Hepatocyte (in vitro differentiated cells): ENCODE results near the gene RFNG.

Experiments
- EZH2 ChIP-seq: fragments of 200-600 bp; sonication (generic); IDR thresholded peaks from 2 replicates; pipeline ENCODE4 v1.6.1; 2016; ENCODE audit warnings: antibody characterized with exemption, mild to moderate bottlenecking, borderline replicate concordance
- EZH2phosphoT487 ChIP-seq: fragments of 200-600 bp; sonication (generic); IDR thresholded peaks from one replicate; pipeline ENCODE4 v1.6.1; 2018; ENCODE audit warnings: antibody characterized with exemption, mild to moderate bottlenecking, low read depth, moderate library complexity; ENCODE audit not compliant: unreplicated experiment, severe bottlenecking
- TF ChIP-seq, protein P1 (sequence below): fragments of 200-600 bp; sonication (generic); IDR thresholded peaks from 2 replicates; pipeline ENCODE4 v1.5.1; 2016; ENCODE audit warnings: antibody characterized with exemption, mild to moderate bottlenecking; ENCODE audit not compliant: poor library complexity

DNA sequence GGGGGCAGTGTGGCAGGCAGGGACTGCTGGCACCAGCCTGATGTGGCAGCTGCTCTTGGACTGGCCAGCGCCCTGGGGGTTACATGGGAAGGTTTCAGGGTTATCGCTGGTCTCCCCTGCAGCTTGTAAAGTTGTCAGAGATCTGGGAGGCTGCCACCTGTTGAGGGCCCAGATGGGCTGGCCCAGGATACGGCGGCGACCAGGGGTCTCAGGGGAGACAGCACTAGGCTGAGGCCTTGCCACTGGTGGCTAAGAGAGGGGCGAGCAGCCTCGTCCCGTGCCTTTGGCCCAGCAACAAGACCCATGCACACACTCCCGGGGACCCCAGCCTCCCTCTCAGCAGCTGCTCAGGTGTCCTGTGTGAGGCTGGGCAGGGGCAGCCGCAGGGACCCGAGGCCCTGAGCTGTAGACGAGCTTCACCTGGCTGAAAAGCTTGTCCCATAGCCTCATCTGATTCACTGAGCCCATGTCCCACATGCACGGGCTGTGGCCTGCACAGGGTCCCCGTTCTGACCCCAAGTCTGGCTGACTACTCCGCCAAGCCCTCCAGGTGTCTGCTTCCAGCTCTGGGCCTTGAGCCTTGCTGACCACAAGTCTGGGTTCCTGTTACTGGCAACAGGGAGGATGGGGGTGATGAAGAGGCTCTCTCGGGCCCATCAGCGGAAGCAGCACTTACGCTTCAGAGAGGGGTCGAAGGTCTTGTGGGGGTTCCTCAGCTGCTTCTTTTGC lies 7.8 kb upstream of the RFNG start:
- TF ChIP-seq EZH2phosphoT487, result no peak
- TF ChIP-seq, protein P1, sequence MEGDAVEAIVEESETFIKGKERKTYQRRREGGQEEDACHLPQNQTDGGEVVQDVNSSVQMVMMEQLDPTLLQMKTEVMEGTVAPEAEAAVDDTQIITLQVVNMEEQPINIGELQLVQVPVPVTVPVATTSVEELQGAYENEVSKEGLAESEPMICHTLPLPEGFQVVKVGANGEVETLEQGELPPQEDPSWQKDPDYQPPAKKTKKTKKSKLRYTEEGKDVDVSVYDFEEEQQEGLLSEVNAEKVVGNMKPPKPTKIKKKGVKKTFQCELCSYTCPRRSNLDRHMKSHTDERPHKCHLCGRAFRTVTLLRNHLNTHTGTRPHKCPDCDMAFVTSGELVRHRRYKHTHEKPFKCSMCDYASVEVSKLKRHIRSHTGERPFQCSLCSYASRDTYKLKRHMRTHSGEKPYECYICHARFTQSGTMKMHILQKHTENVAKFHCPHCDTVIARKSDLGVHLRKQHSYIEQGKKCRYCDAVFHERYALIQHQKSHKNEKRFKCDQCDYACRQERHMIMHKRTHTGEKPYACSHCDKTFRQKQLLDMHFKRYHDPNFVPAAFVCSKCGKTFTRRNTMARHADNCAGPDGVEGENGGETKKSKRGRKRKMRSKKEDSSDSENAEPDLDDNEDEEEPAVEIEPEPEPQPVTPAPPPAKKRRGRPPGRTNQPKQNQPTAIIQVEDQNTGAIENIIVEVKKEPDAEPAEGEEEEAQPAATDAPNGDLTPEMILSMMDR, result no peak
- no peak for TF ChIP-seq EZH2
